Adipocyte (in vitro differentiated cells): ENCODE data around the gene GNB1L.

Experiments
- DNase-seq: peaks from one replicate; pipeline ENCODE4 v3.0.0-alpha.2; 2015; ENCODE audit warnings: low read depth
- H3K27me3 ChIP-seq: replicated peaks from 2 replicates; pipeline ENCODE4 v1.7.0; 2013; ENCODE audit warnings: mild to moderate bottlenecking, low read length, moderate library complexity; ENCODE audit not compliant: control insufficient read depth, insufficient read depth
- H3K36me3 ChIP-seq: 2 replicates; pipeline ENCODE4 v1.7.0; 2013; ENCODE audit warnings: low read length, mild to moderate bottlenecking, moderate library complexity; ENCODE audit not compliant: control insufficient read depth, insufficient read depth, severe bottlenecking
- H3K4me1 ChIP-seq: 2 replicates; pipeline ENCODE4 v1.7.0; 2013; ENCODE audit warnings: mild to moderate bottlenecking, low read length, moderate library complexity; ENCODE audit not compliant: control insufficient read depth, insufficient read depth
- H3K4me3 ChIP-seq: 2 replicates; pipeline ENCODE4 v1.7.0; 2013; ENCODE audit warnings: mild to moderate bottlenecking, low read length, moderate library complexity
- H3K9ac ChIP-seq: 2 replicates; pipeline ENCODE4 v1.7.0; 2013; ENCODE audit warnings: mild to moderate bottlenecking, low read length, moderate library complexity
- H3K9me3 ChIP-seq: 2 replicates; pipeline ENCODE4 v1.7.0; 2013; ENCODE audit warnings: mild to moderate bottlenecking, low read length, moderate library complexity; ENCODE audit not compliant: control insufficient read depth

The GNB1L gene

GRCh38 chr22:19745155-19746101 is 109.2 kb downstream of the GNB1L start:
- no peak for DNase-seq
- no peaks in the 10 kb centered on the region for H3K36me3 ChIP-seq
- peaks cover 22% of the 10 kb centered on the region for H3K27me3 ChIP-seq
- H3K9ac ChIP-seq, result no peak overlapping the region
- no peaks in the 10 kb centered on the region for H3K9me3 ChIP-seq
- H3K4me3 ChIP-seq, result no peak overlapping the region
- H3K4me1 ChIP-seq, result no peaks in the 10 kb centered on the region

- peaks cover 26% of the 10 kb centered on the region for H3K27me3 ChIP-seq
- no peak for DNase-seq
- no peaks in the 10 kb centered on the region for H3K4me1 ChIP-seq
- no peak overlapping the region for H3K4me3 ChIP-seq
- H3K9me3 ChIP-seq, result no peaks in the 10 kb centered on the region
- H3K9ac ChIP-seq, result no peak overlapping the region
- H3K36me3 ChIP-seq, result no peaks in the 10 kb centered on the region
Measured at GRCh38 chr22:19744350-19745006, 110.2 kb downstream of the GNB1L start.

- H3K4me1 ChIP-seq, result no peaks in the 10 kb centered on the region
- no peak for DNase-seq
- no peaks in the 10 kb centered on the region for H3K36me3 ChIP-seq
- H3K9ac ChIP-seq, result no peak overlapping the region
- no peaks in the 10 kb centered on the region for H3K9me3 ChIP-seq
- H3K27me3 ChIP-seq, result peaks cover 26% of the 10 kb centered on the region
- no peak overlapping the region for H3K4me3 ChIP-seq
Measured at GRCh38 chr22:19743651-19744050, 111.0 kb downstream of the GNB1L start.

- DNase-seq, result no peak
- Histone ChIP-seq H3K9ac (no peak overlapping the region), H3K4me3 (no peak overlapping the region), H3K9me3 (no peaks in the 10 kb centered on the region), H3K4me1 (no peaks in the 10 kb centered on the region), H3K27me3 (peaks cover 24% of the 10 kb centered on the region), H3K36me3 (no peaks in the 10 kb centered on the region)
Measured at GRCh38 chr22:19743081-19743480, 111.6 kb downstream of the GNB1L start.

GRCh38 chr22:19742160-19743066 is 112.3 kb downstream of the GNB1L start:
- no peak for DNase-seq
- no peak overlapping the region for H3K4me3 ChIP-seq
- H3K27me3 ChIP-seq, result peaks cover 23% of the 10 kb centered on the region
- H3K36me3 ChIP-seq, result no peaks in the 10 kb centered on the region
- H3K4me1 ChIP-seq, result no peaks in the 10 kb centered on the region
- H3K9me3 ChIP-seq, result no peaks in the 10 kb centered on the region
- H3K9ac ChIP-seq, result no peak overlapping the region

DNA sequence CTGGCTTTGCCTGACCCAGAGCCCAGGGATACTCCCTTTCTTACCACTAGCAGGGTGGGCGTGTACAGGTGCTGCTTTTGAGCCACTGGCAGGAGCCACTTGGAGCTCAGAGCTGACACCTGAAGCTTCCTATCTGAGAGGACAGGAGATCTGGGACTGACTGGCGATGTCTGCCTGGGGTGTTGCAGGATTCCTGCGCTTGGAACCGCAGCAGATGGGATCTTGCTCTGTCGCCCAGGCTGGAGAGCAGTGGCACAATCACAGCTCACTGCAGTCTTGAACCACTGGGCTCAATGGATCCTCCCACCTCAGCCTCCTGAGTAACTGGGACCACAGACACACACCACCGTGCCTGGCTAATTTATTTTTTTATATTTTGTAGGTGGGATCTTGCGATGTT is 113.6 kb downstream of the GNB1L start:
- no peak overlapping the region for H3K9ac ChIP-seq
- DNase-seq, result no peak
- peaks cover 35% of the 10 kb centered on the region for H3K27me3 ChIP-seq

GRCh38 chr22:19740586-19740985 is 114.1 kb downstream of the GNB1L start:
- H3K9me3 ChIP-seq, result no peaks in the 10 kb centered on the region
- no peak overlapping the region for H3K4me3 ChIP-seq
- no peaks in the 10 kb centered on the region for H3K4me1 ChIP-seq
- no peak for DNase-seq
- H3K9ac ChIP-seq, result no peak overlapping the region
- H3K36me3 ChIP-seq, result no peaks in the 10 kb centered on the region
- H3K27me3 ChIP-seq, result peaks cover 36% of the 10 kb centered on the region

More for the DNA sequence above, 113.6 kb downstream of the GNB1L start:
- no peaks in the 10 kb centered on the region for H3K9me3 ChIP-seq
- no peaks in the 10 kb centered on the region for H3K4me1 ChIP-seq
- no peak overlapping the region for H3K4me3 ChIP-seq
- no peaks in the 10 kb centered on the region for H3K36me3 ChIP-seq

GRCh38 chr22:19739911-19740449 is 114.7 kb downstream of the GNB1L start:
- Histone ChIP-seq H3K4me1 (no peaks in the 10 kb centered on the region), H3K9me3 (no peaks in the 10 kb centered on the region), H3K27me3 (peaks cover 34% of the 10 kb centered on the region), H3K4me3 (no peak overlapping the region), H3K36me3 (no peaks in the 10 kb centered on the region), H3K9ac (no peak overlapping the region)
- no peak for DNase-seq

DNA sequence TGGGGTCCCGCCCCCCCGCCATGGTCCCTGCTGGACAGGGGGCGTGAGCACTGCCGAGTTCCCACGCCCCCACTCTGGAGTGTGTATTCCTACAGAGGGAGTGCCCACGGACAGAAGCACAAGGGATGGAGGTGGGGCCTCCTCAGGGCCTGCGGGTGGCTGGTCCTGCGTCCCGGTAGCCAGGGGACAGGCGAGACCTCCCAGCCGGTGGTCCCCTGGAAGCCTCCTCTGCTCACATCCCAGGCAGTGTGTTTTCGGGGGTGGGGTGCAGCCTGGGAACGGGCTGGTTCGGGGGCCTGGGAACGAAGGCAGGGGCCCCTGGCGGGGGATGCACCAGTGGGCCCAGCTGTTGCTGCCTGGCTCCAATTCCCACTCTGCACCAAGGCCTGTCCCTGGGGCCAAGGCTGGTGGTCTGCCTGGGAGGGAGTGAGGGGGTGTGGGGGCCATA is 115.2 kb downstream of the GNB1L start:
- Histone ChIP-seq H3K27me3 (peaks cover 32% of the 10 kb centered on the region), H3K9ac (no peak overlapping the region), H3K36me3 (no peaks in the 10 kb centered on the region), H3K4me1 (no peaks in the 10 kb centered on the region), H3K9me3 (no peaks in the 10 kb centered on the region), H3K4me3 (no peak overlapping the region)
- no peak for DNase-seq

DNA sequence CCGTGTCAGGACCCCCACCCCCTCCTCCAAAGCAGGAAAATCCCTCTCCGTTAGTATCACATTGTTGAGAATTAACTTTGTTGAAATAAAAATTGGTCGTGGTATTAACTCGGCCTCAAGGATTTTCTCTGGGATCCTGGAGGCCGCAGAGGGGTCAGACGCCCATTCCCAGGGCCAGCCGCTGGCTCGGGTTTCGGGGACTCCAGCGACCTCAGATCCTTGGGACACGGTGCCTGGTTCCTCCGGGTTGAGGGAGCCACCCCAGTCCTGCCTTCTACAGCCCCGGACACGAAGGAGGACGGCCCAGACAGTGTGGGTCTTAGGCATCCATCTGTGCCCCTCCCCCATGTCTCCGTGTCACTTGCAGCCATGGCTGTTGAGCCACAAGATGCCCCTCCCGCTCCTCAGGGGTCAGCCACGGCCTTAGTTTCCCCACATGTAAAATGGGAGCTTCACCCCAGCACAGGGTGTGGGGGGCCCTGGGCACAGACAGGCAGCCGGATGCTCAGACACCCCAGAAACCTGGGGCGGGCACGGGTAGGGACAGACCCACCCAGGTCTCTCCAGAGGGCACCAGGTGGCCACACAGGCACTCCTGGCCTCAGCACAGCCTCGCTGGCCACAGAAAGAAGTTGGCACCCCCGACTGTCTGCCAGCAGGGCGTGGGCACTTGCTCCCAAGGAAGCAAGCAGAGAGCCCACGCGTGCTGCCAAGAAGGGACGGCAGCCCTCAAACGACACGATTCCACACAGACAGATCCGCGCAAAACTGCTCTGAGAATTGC is 115.8 kb downstream of the GNB1L start:
- no peaks in the 10 kb centered on the region for H3K9me3 ChIP-seq
- H3K4me3 ChIP-seq, result no peak overlapping the region
- no peak overlapping the region for H3K9ac ChIP-seq
- no peaks in the 10 kb centered on the region for H3K4me1 ChIP-seq
- no peak for DNase-seq
- no peaks in the 10 kb centered on the region for H3K36me3 ChIP-seq
- H3K27me3 ChIP-seq, result peaks cover 32% of the 10 kb centered on the region
